H9 (cell line): ENCODE data around the gene IQCK. TPM values are rescaled to one million over a fixed set of nuclear protein-coding genes. Genes with fewer than 3 reads are reported as not detected.

Experiments
- DNase-seq: peaks from one replicate; pipeline ENCODE4 v3.0.0-alpha.2; 2017
- H2AFZ ChIP-seq: one replicate; pipeline ENCODE4 v1.6.1; 2013; ENCODE audit warnings: mild to moderate bottlenecking, low read length, control low read depth, moderate library complexity
- H2AK5ac ChIP-seq: 2 replicates; pipeline ENCODE4 v1.6.1; 2013; ENCODE audit warnings: low read length, control low read depth, mixed read lengths; ENCODE audit not compliant: insufficient read length
- H2BK120ac ChIP-seq: one replicate; pipeline ENCODE4 v1.6.1; 2013; ENCODE audit warnings: low read depth, mild to moderate bottlenecking, low read length, control low read depth, inconsistent platforms; ENCODE audit not compliant: poor library complexity, severe bottlenecking
- H2BK12ac ChIP-seq: 2 replicates; pipeline ENCODE4 v1.6.1; 2013; ENCODE audit warnings: low read length, control low read depth, mixed read lengths, low read depth; ENCODE audit not compliant: insufficient read length
- H2BK15ac ChIP-seq: 2 replicates; pipeline ENCODE4 v1.6.1; 2013; ENCODE audit warnings: low read depth, low read length, control low read depth
- H2BK20ac ChIP-seq: one replicate; pipeline ENCODE4 v1.6.1; 2013; ENCODE audit warnings: low read depth, mild to moderate bottlenecking, low read length, control low read depth, inconsistent platforms; ENCODE audit not compliant: poor library complexity, severe bottlenecking
- H2BK5ac ChIP-seq: 2 replicates; pipeline ENCODE4 v1.6.1; 2013; ENCODE audit warnings: low read length, control low read depth, mixed read lengths; ENCODE audit not compliant: insufficient read length
- H3K14ac ChIP-seq: 2 replicates; pipeline ENCODE4 v1.6.1; 2013; ENCODE audit warnings: low read length, control low read depth; ENCODE audit not compliant: insufficient read depth
- H3K18ac ChIP-seq: 2 replicates; pipeline ENCODE4 v1.6.1; 2013; ENCODE audit warnings: low read depth, mild to moderate bottlenecking, mixed read lengths, low read length, control low read depth; ENCODE audit not compliant: insufficient read length
- H3K23ac ChIP-seq: 2 replicates; pipeline ENCODE4 v1.6.1; 2013; ENCODE audit warnings: low read length, control low read depth, mixed read lengths, low read depth; ENCODE audit not compliant: insufficient read length
- H3K23me2 ChIP-seq: 2 replicates; pipeline ENCODE4 v1.6.1; 2013; ENCODE audit warnings: low read depth, mild to moderate bottlenecking, mixed read lengths, low read length, control low read depth; ENCODE audit not compliant: insufficient read length, poor library complexity, severe bottlenecking
- H3K27ac ChIP-seq: 2 replicates; pipeline ENCODE4 v1.5.1; 2013; ENCODE audit warnings: low read length, control low read depth, mixed read lengths, low read depth; ENCODE audit not compliant: insufficient read length
- H3K27me3 ChIP-seq: 2 replicates; pipeline ENCODE4 v1.6.1; 2013; ENCODE audit warnings: low read length, control low read depth, inconsistent platforms; ENCODE audit not compliant: insufficient read depth
- H3K4ac ChIP-seq: 2 replicates; pipeline ENCODE4 v1.6.1; 2013; ENCODE audit warnings: low read depth, mild to moderate bottlenecking, control low read depth, inconsistent platforms, low read length, moderate library complexity
- H3K4me1 ChIP-seq: 2 replicates; pipeline ENCODE4 v1.6.1; 2013; ENCODE audit warnings: low read length, control low read depth, inconsistent platforms; ENCODE audit not compliant: insufficient read depth
- H3K4me2 ChIP-seq: 2 replicates; pipeline ENCODE4 v1.6.1; 2013; ENCODE audit warnings: low read length, control low read depth, mixed read lengths; ENCODE audit not compliant: insufficient read length, insufficient read depth
- H3K56ac ChIP-seq: 2 replicates; pipeline ENCODE4 v1.6.1; 2013; ENCODE audit warnings: low read depth, mild to moderate bottlenecking, mixed read lengths, low read length, control low read depth; ENCODE audit not compliant: insufficient read length
- H3K79me1 ChIP-seq: 2 replicates; pipeline ENCODE4 v1.6.1; 2013; ENCODE audit warnings: low read depth, mild to moderate bottlenecking, moderate library complexity, low read length, control low read depth, inconsistent platforms; ENCODE audit not compliant: insufficient read depth, poor library complexity, severe bottlenecking
- H3K79me2 ChIP-seq: 2 replicates; pipeline ENCODE4 v1.6.1; 2013; ENCODE audit warnings: low read length, control low read depth, inconsistent platforms; ENCODE audit not compliant: insufficient read depth
- H3K9ac ChIP-seq: 2 replicates; pipeline ENCODE4 v1.6.1; 2013; ENCODE audit warnings: low read length, control low read depth, mixed read lengths; ENCODE audit not compliant: insufficient read length; ENCODE audit errors: extremely low read depth
- H3K9me3 ChIP-seq: one replicate; pipeline ENCODE4 v1.6.1; 2013; ENCODE audit warnings: low read depth, low read length, inconsistent platforms; ENCODE audit not compliant: control insufficient read depth
- H3T11ph ChIP-seq: one replicate; pipeline ENCODE4 v1.6.1; 2013; ENCODE audit warnings: mild to moderate bottlenecking, low read length, control low read depth, inconsistent platforms
- H4K20me1 ChIP-seq: one replicate; pipeline ENCODE4 v1.6.1; 2013; ENCODE audit not compliant: control insufficient read depth, insufficient read length, insufficient read depth
- H4K5ac ChIP-seq: 2 replicates; pipeline ENCODE4 v1.6.1; 2013; ENCODE audit warnings: low read depth, mild to moderate bottlenecking, mixed read lengths, low read length, control low read depth; ENCODE audit not compliant: insufficient read length
- H4K8ac ChIP-seq: replicated peaks from 2 replicates; pipeline ENCODE4 v1.6.1; 2013; ENCODE audit warnings: low read length, control low read depth, mixed read lengths, low read depth; ENCODE audit not compliant: insufficient read length
- H4K91ac ChIP-seq: 2 replicates; pipeline ENCODE4 v1.6.1; 2013; ENCODE audit warnings: low read depth, mild to moderate bottlenecking, moderate library complexity, mixed read lengths, low read length, control low read depth; ENCODE audit not compliant: insufficient read length
- H3K27ac Mint-ChIP-seq, 3 experiments: 2 replicates in 2 of 3; 3 replicates in 1 of 3; pipeline ENCODE4 v1.8.0; 2020 to 2021; ENCODE audit warnings: mixed read lengths in 3 of 3, mild to moderate bottlenecking in 1 of 3, moderate library complexity in 1 of 3
- H3K27me3 Mint-ChIP-seq: 2 replicates; pipeline ENCODE4 v1.8.0; 2021; ENCODE audit warnings: low read depth, mild to moderate bottlenecking, moderate library complexity, mixed read lengths
- H3K36me3 Mint-ChIP-seq, 3 experiments: 2 replicates in 2 of 3; 3 replicates in 1 of 3; pipeline ENCODE4 v1.8.0; 2020 to 2021; ENCODE audit warnings: low read depth in 3 of 3, mixed read lengths in 3 of 3; ENCODE audit not compliant: insufficient read depth in 1 of 3
- H3K4me1 Mint-ChIP-seq, 2 experiments: 2 replicates each; pipeline ENCODE4 v1.8.0; 2020; ENCODE audit warnings: mixed read lengths in 2 of 2
- H3K4me3 Mint-ChIP-seq, 2 experiments: 2 replicates in 1 of 2; 3 replicates in 1 of 2; pipeline ENCODE4 v1.8.0; 2020 to 2021; ENCODE audit warnings: mild to moderate bottlenecking in 2 of 2, mixed read lengths in 2 of 2, moderate library complexity in 1 of 2
- H3K9me3 Mint-ChIP-seq, 2 experiments: 2 replicates in 1 of 2; 3 replicates in 1 of 2; pipeline ENCODE4 v1.8.0; 2020; ENCODE audit warnings: mild to moderate bottlenecking in 2 of 2, mixed read lengths in 2 of 2, moderate library complexity in 1 of 2
- WGBS: extraction: QIAGEN DNeasy Blood & Tissue Kit; methylation state at CpG from one replicate; pipeline ENCODE4 v1.1.7; 2013; ENCODE audit warnings: missing lambda C conversion rate, low lambda C conversion rate, mixed read lengths; ENCODE audit not compliant: insufficient read length; ENCODE audit errors: extremely low coverage; 5-methylcytosine and 5-hydroxymethylcytosine counted together
- total RNA-seq: library from RNA; stranded (reverse); gene quantifications from 2 replicates; pipeline ENCODE4 v1.2.1, GENCODE V29; 2021
- TF ChIP-seq, protein P1 (sequence below): fragments of 200-600 bp; sonication (generic); conservative IDR thresholded peaks from 3 replicates; pipeline ENCODE4 v1.8.0; 2021; ENCODE audit warnings: antibody characterized with exemption, mild to moderate bottlenecking

Gene IQCK
- total RNA-seq, 1 experiment from 2014 or later = 9.0 TPM

DNA sequence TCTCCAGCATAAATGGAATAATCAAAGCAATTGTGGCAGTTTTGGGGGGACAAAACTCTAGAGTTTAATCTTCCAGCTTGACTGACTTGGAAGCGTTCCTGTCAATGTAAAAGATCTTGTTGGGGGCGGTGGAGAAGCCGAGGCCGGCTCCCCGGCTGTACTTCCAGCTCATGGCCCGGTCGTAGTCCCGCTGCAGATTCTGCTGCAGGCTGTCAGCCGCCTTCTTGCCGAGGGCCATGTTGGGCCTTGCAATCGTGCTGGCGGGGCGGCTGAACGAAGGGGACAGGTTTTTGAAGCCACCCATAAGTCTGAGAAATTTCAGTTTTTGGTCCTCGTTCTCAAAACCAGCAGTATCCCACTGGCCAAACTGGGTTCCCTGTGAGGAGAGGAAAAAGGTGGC, 11.2 kb upstream of the IQCK start:
- Histone ChIP-seq H3K27me3 (no peaks in the 10 kb centered on the region), H3K56ac (no peak overlapping the region), H2BK12ac (no peak overlapping the region), H2BK20ac (no peak overlapping the region), H3K79me1 (peaks cover 2% of the 10 kb centered on the region), H3K9me3 (no peaks in the 10 kb centered on the region), H3K79me2 (peaks cover 6% of the 10 kb centered on the region; the same call in 1 of the 2 replicates), H4K5ac (no peak overlapping the region), H2AK5ac (no peak overlapping the region), H3K23ac (no peak overlapping the region), H4K91ac (no peak overlapping the region), H3K18ac (no peak overlapping the region), H3K4me2 (no peak overlapping the region), H3K9ac (no peak overlapping the region), H4K8ac (no peak overlapping the region), H2BK15ac (no peak overlapping the region), H3T11ph (no peak overlapping the region), H3K23me2 (no peaks in the 10 kb centered on the region), H2AFZ (no peak overlapping the region), H3K4ac (no peak overlapping the region), H2BK5ac (no peak overlapping the region), H3K4me1 (0 out of 2 replicates have a peak, but pooled peaks cover 2% of the 10 kb centered on the region), H3K14ac (no peak overlapping the region), H4K20me1 (peaks cover 6% of the 10 kb centered on the region), H3K27ac (no peak overlapping the region), H2BK120ac (no peak overlapping the region)
- H3K4me3 Mint-ChIP-seq = no peak overlapping the region
- no peaks in the 10 kb centered on the region for H3K27me3 Mint-ChIP-seq
- WGBS = no CpG with 5 or more reads among the region's 15 CpGs
- H3K36me3 Mint-ChIP-seq = peaks cover 69 to 91% (median 90%) of the 10 kb centered on the region in 3 experiments
- peaks cover 32 to 47% of the 10 kb centered on the region in 2 experiments for H3K4me1 Mint-ChIP-seq
- TF ChIP-seq, protein P1, sequence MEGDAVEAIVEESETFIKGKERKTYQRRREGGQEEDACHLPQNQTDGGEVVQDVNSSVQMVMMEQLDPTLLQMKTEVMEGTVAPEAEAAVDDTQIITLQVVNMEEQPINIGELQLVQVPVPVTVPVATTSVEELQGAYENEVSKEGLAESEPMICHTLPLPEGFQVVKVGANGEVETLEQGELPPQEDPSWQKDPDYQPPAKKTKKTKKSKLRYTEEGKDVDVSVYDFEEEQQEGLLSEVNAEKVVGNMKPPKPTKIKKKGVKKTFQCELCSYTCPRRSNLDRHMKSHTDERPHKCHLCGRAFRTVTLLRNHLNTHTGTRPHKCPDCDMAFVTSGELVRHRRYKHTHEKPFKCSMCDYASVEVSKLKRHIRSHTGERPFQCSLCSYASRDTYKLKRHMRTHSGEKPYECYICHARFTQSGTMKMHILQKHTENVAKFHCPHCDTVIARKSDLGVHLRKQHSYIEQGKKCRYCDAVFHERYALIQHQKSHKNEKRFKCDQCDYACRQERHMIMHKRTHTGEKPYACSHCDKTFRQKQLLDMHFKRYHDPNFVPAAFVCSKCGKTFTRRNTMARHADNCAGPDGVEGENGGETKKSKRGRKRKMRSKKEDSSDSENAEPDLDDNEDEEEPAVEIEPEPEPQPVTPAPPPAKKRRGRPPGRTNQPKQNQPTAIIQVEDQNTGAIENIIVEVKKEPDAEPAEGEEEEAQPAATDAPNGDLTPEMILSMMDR = no peak
- no peaks in the 10 kb centered on the region for H3K9me3 Mint-ChIP-seq
- no peak overlapping the region for H3K27ac Mint-ChIP-seq
- DNase-seq = no peak
